CD14-positive monocyte (primary cell): ENCODE results near the gene TPK1. TPM values are rescaled to one million over a fixed set of nuclear protein-coding genes. Genes with fewer than 3 reads are reported as not detected.

ENCODE experiments used
- DNase-seq, 3 donors: peaks; one replicate each; pipeline ENCODE4 v3.0.0-alpha.2; 2011 to 2022
- H2AFZ ChIP-seq: 2 replicates; pipeline ENCODE4 v1.6.0; 2012; ENCODE audit warnings: mild to moderate bottlenecking, low read depth, low read length, inconsistent platforms; ENCODE audit not compliant: insufficient read depth, poor library complexity, severe bottlenecking
- H3K27ac ChIP-seq, 2 donors: 1 replicate in 1 of 2; 2 replicates in 1 of 2; pipeline ENCODE4 v1.5.1; 2012 to 2013; ENCODE audit warnings: low read length in 2 of 2, control low read depth in 1 of 2, inconsistent platforms in 1 of 2, low read depth in 1 of 2, mild to moderate bottlenecking in 1 of 2
- H3K27me3 ChIP-seq, 2 donors: one replicate each; pipeline versions ENCODE4 v1.6.0 to v1.6.1; 2011 to 2013; ENCODE audit warnings: low read length in 2 of 2; ENCODE audit not compliant: control insufficient read depth in 2 of 2, insufficient read depth in 2 of 2
- H3K36me3 ChIP-seq, 2 donors: replicated peaks in 1 of 2; 1 replicate in 1 of 2; 2 replicates in 1 of 2; pipeline versions ENCODE4 v1.5.1 to v1.6.1; 2012 to 2013; ENCODE audit warnings: low read length in 2 of 2, control low read depth in 1 of 2, inconsistent platforms in 1 of 2, mild to moderate bottlenecking in 1 of 2; ENCODE audit not compliant: insufficient read depth in 2 of 2, control insufficient read depth in 1 of 2
- H3K4me1 ChIP-seq, 2 donors: 1 replicate in 1 of 2; 2 replicates in 1 of 2; pipeline versions ENCODE4 v1.5.1 to v1.6.1; 2012 to 2013; ENCODE audit warnings: low read length in 2 of 2, control low read depth in 1 of 2, inconsistent platforms in 1 of 2, mild to moderate bottlenecking in 1 of 2, moderate library complexity in 1 of 2; ENCODE audit not compliant: insufficient read depth in 2 of 2, control insufficient read depth in 1 of 2
- H3K4me2 ChIP-seq: replicated peaks from 2 replicates; pipeline ENCODE3; 2012; ENCODE audit warnings: low read length, moderate library complexity, mild to moderate bottlenecking; ENCODE audit not compliant: poor library complexity, severe bottlenecking; ENCODE audit errors: extremely low read depth
- H3K4me3 ChIP-seq, 3 experiments: fragments of 200-600 bp in 1 of 3; sonication (generic) in 1 of 3; replicated peaks in 1 of 3; 1 replicate in 2 of 3; 2 replicates in 1 of 3; pipeline ENCODE4 v1.5.1; 2011 to 2013; ENCODE audit warnings: low read length in 3 of 3, mild to moderate bottlenecking in 3 of 3, control low read depth in 2 of 3, low read depth in 2 of 3, inconsistent platforms in 1 of 3, moderate library complexity in 1 of 3
- H3K79me2 ChIP-seq: 2 replicates; pipeline ENCODE4 v1.6.0; 2012; ENCODE audit warnings: mild to moderate bottlenecking, control low read depth, inconsistent platforms, low read length, moderate library complexity; ENCODE audit not compliant: insufficient read depth
- H3K9ac ChIP-seq: 2 replicates; pipeline ENCODE4 v1.6.0; 2017; ENCODE audit warnings: low read length, mild to moderate bottlenecking; ENCODE audit not compliant: insufficient read depth, poor library complexity, severe bottlenecking
- H3K9me3 ChIP-seq, 2 donors: replicated peaks in 1 of 2; 1 replicate in 1 of 2; 2 replicates in 1 of 2; pipeline versions ENCODE4 v1.5.1 to v1.6.1; 2012 to 2013; ENCODE audit warnings: low read length in 2 of 2, control low read depth in 1 of 2; ENCODE audit not compliant: control insufficient read depth in 1 of 2, insufficient read depth in 1 of 2
- H4K20me1 ChIP-seq: 2 replicates; pipeline ENCODE4 v1.6.0; 2012; ENCODE audit warnings: mild to moderate bottlenecking, low read length, control low read depth, moderate library complexity; ENCODE audit not compliant: insufficient read depth
- H3K27ac Mint-ChIP-seq, 7 donors: one replicate each; pipeline ENCODE4 v1.8.0; 2020; ENCODE audit warnings: mild to moderate bottlenecking in 7 of 7, mixed read lengths in 7 of 7, moderate library complexity in 6 of 7, inconsistent platforms in 2 of 7
- H3K27me3 Mint-ChIP-seq, 3 donors: one replicate each; pipeline ENCODE4 v1.8.0; 2021 to 2022; ENCODE audit warnings: low read depth in 3 of 3, mild to moderate bottlenecking in 3 of 3, mixed read lengths in 3 of 3, moderate library complexity in 3 of 3, inconsistent platforms in 1 of 3
- H3K36me3 Mint-ChIP-seq, 2 donors: one replicate each; pipeline ENCODE4 v1.8.0; 2020; ENCODE audit warnings: mixed read lengths in 2 of 2, inconsistent platforms in 1 of 2, mild to moderate bottlenecking in 1 of 2
- H3K4me1 Mint-ChIP-seq: one replicate; pipeline ENCODE4 v1.8.0; 2020; ENCODE audit warnings: mild to moderate bottlenecking, mixed read lengths
- H3K4me3 Mint-ChIP-seq, 2 donors: one replicate each; pipeline ENCODE4 v1.8.0; 2020; ENCODE audit warnings: mild to moderate bottlenecking in 2 of 2, mixed read lengths in 2 of 2, moderate library complexity in 1 of 2
- H3K9me3 Mint-ChIP-seq, 7 donors: one replicate each; pipeline ENCODE4 v1.8.0; 2020 to 2022; ENCODE audit warnings: mixed read lengths in 7 of 7, mild to moderate bottlenecking in 6 of 7, moderate library complexity in 6 of 7, inconsistent platforms in 2 of 7
- CTCF ChIP-seq: fragments of 200-600 bp; IDR thresholded peaks from one replicate; pipeline ENCODE4 v1.8.0; 2022; ENCODE audit warnings: antibody characterized with exemption, mild to moderate bottlenecking
- WGBS: methylation state at CpG from one replicate; pipeline ENCODE4 v1.1.5; 2013; ENCODE audit warnings: missing lambda C conversion rate; ENCODE audit not compliant: insufficient coverage; 5-methylcytosine and 5-hydroxymethylcytosine counted together
- intact Hi-C, 2 donors: fragments of 100-400 bp; cut with micrococcal nuclease; formaldehyde crosslinking; loops; one replicate each; pipeline versions ENCODE4 v1.15.0 to v1.15.1; 2023
- polyA plus RNA-seq, 3 donors: library from polyadenylated mRNA; depleted of rRNA in 1 of 3; unstranded in 2 of 3; stranded (reverse) in 1 of 3; fragments of 300-500 nt in 2 of 3; fragments of >200 nt in 1 of 3; fragmentation: Illumina TruSeq in 2 of 3; gene quantifications; 1 replicate in 2 of 3; 2 replicates in 1 of 3; pipeline ENCODE4 v1.2.3, GENCODE V29; 2012 to 2021

TPK1 gene
- polyA plus RNA-seq, 3 donors = 18.9 to 33.8 (median 33.1) TPM

GRCh38 chr7:144676492-144676891 is 159.4 kb downstream of the TPK1 start:
- H3K9ac ChIP-seq = no peak overlapping the region
- Mint-ChIP-seq H3K27me3 (no peaks in the 10 kb centered on the region), H3K4me3 (no peak overlapping the region), H3K4me1 (no peaks in the 10 kb centered on the region), H3K9me3 (peaks cover 0 to 2% (median 0%) of the 10 kb centered on the region in 7 donors), H3K36me3 (peaks cover 0 to 2% of the 10 kb centered on the region in 2 donors), H3K27ac (no peak overlapping the region)
- intact Hi-C loops = no loop called here
- H3K27ac ChIP-seq = no peak overlapping the region
- H3K36me3 ChIP-seq = no peaks in the 10 kb centered on the region
- H4K20me1 ChIP-seq = no peaks in the 10 kb centered on the region
- no peak overlapping the region for H3K4me2 ChIP-seq
- H3K27me3 ChIP-seq = no peaks in the 10 kb centered on the region
- no peak overlapping the region for H2AFZ ChIP-seq
- no CpG with 5 or more reads among the region's 5 CpGs for WGBS
- H3K4me3 ChIP-seq = no peak overlapping the region
- DNase-seq = no peak
- no peaks in the 10 kb centered on the region for H3K79me2 ChIP-seq
- TF ChIP-seq CTCF = no peak
- no peaks in the 10 kb centered on the region for H3K4me1 ChIP-seq
- no peaks in the 10 kb centered on the region for H3K9me3 ChIP-seq

- no peak for DNase-seq
- Histone ChIP-seq H3K36me3 (no peaks in the 10 kb centered on the region), H4K20me1 (no peaks in the 10 kb centered on the region), H3K9ac (no peak overlapping the region), H3K79me2 (no peaks in the 10 kb centered on the region), H3K27ac (no peak overlapping the region), H3K27me3 (no peaks in the 10 kb centered on the region), H3K4me1 (no peaks in the 10 kb centered on the region), H3K4me3 (no peak overlapping the region), H2AFZ (no peak overlapping the region), H3K9me3 (no peaks in the 10 kb centered on the region), H3K4me2 (no peak overlapping the region)
- intact Hi-C loops = no loop called here
- H3K4me3 Mint-ChIP-seq = no peak overlapping the region
- TF ChIP-seq CTCF = no peak
- peaks cover 0 to 2% of the 10 kb centered on the region in 2 donors for H3K36me3 Mint-ChIP-seq
- H3K9me3 Mint-ChIP-seq = peaks cover 0 to 2% (median 0%) of the 10 kb centered on the region in 7 donors
- no peak overlapping the region for H3K27ac Mint-ChIP-seq
- H3K27me3 Mint-ChIP-seq = no peaks in the 10 kb centered on the region
- no peaks in the 10 kb centered on the region for H3K4me1 Mint-ChIP-seq
Observed at GRCh38 chr7:144674550-144674949, 161.3 kb downstream of the TPK1 start.
